HCT116 (cell line): ENCODE measurements around the gene TRIM68. TPM values are rescaled to one million over a fixed set of nuclear protein-coding genes. Genes with fewer than 3 reads are reported as not detected.

Experiments used
- ATAC-seq: fragments of 200-7000 bp; cut with Tn5 transposase; 2 replicates; pipeline ENCODE4 v1.9.1; 2020; ENCODE audit warnings: mild to moderate bottlenecking, moderate library complexity
- Bru-seq: library from RNA; stranded (reverse); fragments of 400-500 nt; gene quantifications from one replicate; lab custom pipeline; 2021; lab: Mats Ljungman, UMichigan
- BruChase-seq, 2 experiments: library from RNA; stranded (reverse); fragments of 400-500 nt; gene quantifications; one replicate each; lab custom pipeline; 2021; lab: Mats Ljungman, UMichigan
- BruUV-seq: library from RNA; stranded (reverse); fragments of 400-500 nt; replicated peaks from 2 replicates; lab custom pipeline; 2021; lab: Mats Ljungman, UMichigan
- CTCF ChIA-PET: fragments of 300-600 bp; sonication (Branson Sonifier 250); formaldehyde crosslinking; loops from one replicate; lab custom pipeline; 2021; ENCODE audit warnings: antibody characterized with exemption; lab: Charles Lee
- POLR2A ChIA-PET: fragments of 300-600, 350-600 bp; sonication (Branson Sonifier 250); formaldehyde crosslinking; loops from one replicate; lab custom pipeline; 2021; ENCODE audit warnings: antibody characterized with exemption; lab: Charles Lee
- RAD21 ChIA-PET, 2 experiments: fragments of 300-600 bp; sonication (Branson Sonifier 250); formaldehyde crosslinking; loops; one replicate each; lab custom pipeline; 2023; ENCODE audit warnings: low total read pairs in 2 of 2; ENCODE audit not compliant: uncharacterized antibody in 2 of 2, unreplicated experiment in 2 of 2, low non-redundant PET in 1 of 2; lab: Charles Lee
- DNase-seq: peaks from one replicate; pipeline ENCODE4 v3.0.0-alpha.2; 2010; ENCODE audit warnings: low read depth, low spot score
- H2AFZ ChIP-seq: fragments of 200-600 bp; shearing (Covaris generic), sonication (generic); 2 replicates; pipeline ENCODE4 v1.6.1; 2017; ENCODE audit warnings: low read depth, mixed run types, mixed read lengths, antibody characterized with exemption, low read length; ENCODE audit not compliant: poor library complexity, severe bottlenecking
- H3K27ac ChIP-seq: 2 replicates; pipeline ENCODE4 v1.5.1; 2012; ENCODE audit warnings: low read depth, low read length
- H3K27me3 ChIP-seq: fragments of 200-600 bp; sonication (generic); 2 replicates; pipeline ENCODE4 v1.6.1; 2016; ENCODE audit warnings: mixed run types, low read length, mixed read lengths; ENCODE audit not compliant: insufficient read depth
- H3K36me3 ChIP-seq, 2 experiments: fragments of 200-500 bp in 1 of 2; fragments of 200-600 bp in 1 of 2; sonication (Bioruptor generic) in 1 of 2; sonication (generic) in 1 of 2; 2 replicates each; pipeline versions ENCODE4 v1.5.1 to v1.6.1; 2014 to 2016; ENCODE audit warnings: low read length in 2 of 2, inconsistent platforms in 1 of 2, mixed read lengths in 1 of 2, mixed run types in 1 of 2; ENCODE audit not compliant: insufficient read depth in 2 of 2, control insufficient read depth in 1 of 2
- H3K4me1 ChIP-seq, 2 experiments: fragments of 200-600 bp in 1 of 2; sonication (generic) in 1 of 2; 2 replicates each; pipeline versions ENCODE4 v1.5.1 to v1.6.1; 2012 to 2017; ENCODE audit warnings: low read length in 2 of 2, inconsistent platforms in 1 of 2, mild to moderate bottlenecking in 1 of 2, mixed read lengths in 1 of 2, mixed run types in 1 of 2, moderate library complexity in 1 of 2; ENCODE audit not compliant: insufficient read depth in 2 of 2, control insufficient read depth in 1 of 2
- H3K4me2 ChIP-seq: fragments of 200-600 bp; sonication (generic); 2 replicates; pipeline ENCODE4 v1.6.1; 2017; ENCODE audit warnings: mixed run types, low read length, mixed read lengths
- H3K4me3 ChIP-seq, 2 experiments: fragments of 200-600 bp in 1 of 2; sonication (generic) in 1 of 2; replicated peaks in 1 of 2; 2 replicates each; pipeline ENCODE4 v1.5.1; 2011 to 2016; ENCODE audit warnings: low read length in 2 of 2, control low read depth in 1 of 2, low read depth in 1 of 2, mild to moderate bottlenecking in 1 of 2, mixed read lengths in 1 of 2, mixed run types in 1 of 2
- H3K79me2 ChIP-seq: fragments of 200-600 bp; sonication (generic); 2 replicates; pipeline ENCODE4 v1.6.1; 2017; ENCODE audit warnings: mild to moderate bottlenecking, mixed run types, low read length, moderate library complexity, mixed read lengths; ENCODE audit not compliant: insufficient read depth
- H3K9ac ChIP-seq: fragments of 200-600 bp; sonication (generic); 2 replicates; pipeline ENCODE4 v1.6.1; 2016; ENCODE audit warnings: low read length, mixed read lengths
- H3K9me2 ChIP-seq: fragments of 200-600 bp; sonication (generic), shearing (Covaris generic); 2 replicates; pipeline ENCODE4 v1.6.1; 2017; ENCODE audit warnings: mixed run types, mild to moderate bottlenecking, moderate library complexity; ENCODE audit not compliant: insufficient read depth
- H3K9me3 ChIP-seq, 2 experiments: fragments of 200-500 bp in 1 of 2; fragments of 200-600 bp in 1 of 2; sonication (Bioruptor generic) in 1 of 2; sonication (generic) in 1 of 2; 2 replicates each; pipeline ENCODE4 v1.6.1; 2014 to 2017; ENCODE audit warnings: low read length in 2 of 2, mixed read lengths in 2 of 2, inconsistent platforms in 1 of 2, low read depth in 1 of 2, mild to moderate bottlenecking in 1 of 2, mixed run types in 1 of 2, moderate library complexity in 1 of 2; ENCODE audit not compliant: control insufficient read depth in 1 of 2, insufficient read depth in 1 of 2
- H4K20me1 ChIP-seq: fragments of 200-600 bp; sonication (generic), shearing (Covaris generic); 2 replicates; pipeline ENCODE4 v1.6.1; 2017; ENCODE audit warnings: mixed run types, mild to moderate bottlenecking, moderate library complexity; ENCODE audit not compliant: insufficient read depth
- CBX3 ChIP-seq: IDR thresholded peaks from 2 replicates; pipeline ENCODE4 v1.6.1; 2012; ENCODE audit warnings: low read depth
- EGR1 ChIP-seq: IDR thresholded peaks from 2 replicates; pipeline ENCODE4 v1.6.1; 2012; ENCODE audit warnings: low read depth
- ELF1 ChIP-seq: IDR thresholded peaks from 2 replicates; pipeline ENCODE4 v1.6.1; 2012; ENCODE audit warnings: low read depth, borderline replicate concordance
- EZH2 ChIP-seq: fragments of 200-600 bp; sonication (generic); IDR thresholded peaks from 2 replicates; pipeline ENCODE4 v1.6.1; 2017; ENCODE audit warnings: antibody characterized with exemption, mixed run types
- EZH2phosphoT487 ChIP-seq: fragments of 200-600 bp; IDR thresholded peaks from 2 replicates; pipeline ENCODE4 v1.6.1; 2018; ENCODE audit warnings: antibody characterized with exemption, borderline replicate concordance
- FOSL1 ChIP-seq: IDR thresholded peaks from 2 replicates; pipeline ENCODE4 v1.6.1; 2012; ENCODE audit warnings: low read depth
- JUND ChIP-seq: IDR thresholded peaks from 2 replicates; pipeline ENCODE4 v1.6.1; 2012
- MAX ChIP-seq: IDR thresholded peaks from 2 replicates; pipeline ENCODE4 v1.6.1; 2012
- POLR2A ChIP-seq: IDR thresholded peaks from 2 replicates; pipeline ENCODE4 v1.7.0; 2011; ENCODE audit warnings: borderline replicate concordance; ENCODE audit not compliant: insufficient read depth, insufficient read length; ENCODE audit errors: extremely low read depth
- POLR2AphosphoS5 ChIP-seq: IDR thresholded peaks from 2 replicates; pipeline ENCODE4 v1.6.1; 2011; ENCODE audit warnings: mild to moderate bottlenecking, low read depth, low read length, moderate library complexity
- RAD21 ChIP-seq: IDR thresholded peaks from 2 replicates; pipeline ENCODE4 v1.6.1; 2012; ENCODE audit warnings: low read depth, mild to moderate bottlenecking
- REST ChIP-seq: IDR thresholded peaks from 2 replicates; pipeline ENCODE4 v1.6.1; 2012; ENCODE audit warnings: low read depth
- SIN3A ChIP-seq: IDR thresholded peaks from 2 replicates; pipeline ENCODE4 v1.6.1; 2012; ENCODE audit warnings: low read depth
- SP1 ChIP-seq: IDR thresholded peaks from 2 replicates; pipeline ENCODE4 v1.6.1; 2012; ENCODE audit warnings: low read depth
- TCF7L2 ChIP-seq: IDR thresholded peaks from 2 replicates; pipeline ENCODE4 v1.7.0; 2011; ENCODE audit warnings: borderline replicate concordance, inconsistent platforms; ENCODE audit not compliant: insufficient read depth, insufficient read length; ENCODE audit errors: extremely low read depth
- YY1 ChIP-seq: IDR thresholded peaks from 2 replicates; pipeline ENCODE4 v1.6.1; 2011; ENCODE audit warnings: low read length, low read depth, moderate library complexity, mild to moderate bottlenecking; ENCODE audit not compliant: insufficient replicate concordance; ENCODE audit errors: extremely low read depth
- ZBTB33 ChIP-seq: IDR thresholded peaks from 2 replicates; pipeline ENCODE4 v1.6.1; 2011; ENCODE audit warnings: mild to moderate bottlenecking, low read length, moderate library complexity; ENCODE audit not compliant: insufficient replicate concordance; ENCODE audit errors: extremely low read depth
- ZFX ChIP-seq: fragments of 450-650 bp; IDR thresholded peaks from 2 replicates; pipeline ENCODE4 v1.6.1; 2017
- intact Hi-C: fragments of 100-400 bp; cut with micrococcal nuclease; formaldehyde crosslinking; loops from 2 replicates; pipeline ENCODE4 v1.10.0; 2022
- long read RNA-seq: library from polyadenylated mRNA; unstranded; transcript quantifications from one replicate; pipeline ENCODE4 v2.0.0, GENCODE V29; 2021; ENCODE audit not compliant: unreplicated experiment
- polyA plus RNA-seq: library from polyadenylated mRNA; unstranded; fragments of >200 nt; gene quantifications from 2 replicates; pipeline ENCODE4 v1.2.1, GENCODE V29; 2012; ENCODE audit warnings: missing spikeins
- total RNA-seq: library from RNA; stranded (reverse); gene quantifications from one replicate; pipeline ENCODE4 v1.2.1, GENCODE V29; 2021; ENCODE audit not compliant: unreplicated experiment

The TRIM68 gene
- 8.3 TPM for total RNA-seq
- 4.2 and 5.3 TPM in 2 replicates for polyA plus RNA-seq
- Bru-seq, nascent RNA = percentile 52 among the genes with signal in this experiment
- BruChase-seq, experiment 1, labeled RNA remaining after a 6-hour chase = percentile 48 among the genes with signal in this experiment
- percentile 70 among the genes with signal in this experiment for BruChase-seq, experiment 2, labeled RNA remaining after a 2-hour chase
- long read RNA-seq, partial matches to known transcripts = 0 of 6 reads
- long read RNA-seq, other reads (novel, unspliced or antisense) = 2 of 6 reads

GRCh38 chr11:4607781-4608666 is at the start of gene TRIM68:
Gene TRIM68, minus strand, starts transcription at chr11:4608231. Its CDS starts 2,727 bp downstream, at chr11:4605504.
- intact Hi-C loops = loop anchor here (1.0 kb wide), 1 partner anchor 421 kb away; no protein-coding TSS in a partner anchor
- H3K9ac ChIP-seq = peak within 1 kb of the TSS; percentile 68
- no peaks in the 10 kb centered on the region for H3K9me3 ChIP-seq
- peak within 1 kb of the TSS; percentile 84 for H3K4me2 ChIP-seq
- no peaks in the 10 kb centered on the region for H3K9me2 ChIP-seq
- ATAC-seq = peak; percentile 99
- peaks cover 0 to 15% of the 10 kb centered on the region in 2 experiments; a peak in 2 of 4 replicates for H3K4me1 ChIP-seq
- ChIA-PET RAD21 (no interaction called here), POLR2A (interaction anchor here (0.9 to 1.1 kb wide), 2 partner anchors 10 to 398 kb away, joined by 3 to 5 read pairs; no protein-coding TSS in a partner anchor), CTCF (interaction anchor here (0.9 to 2.9 kb wide), 4 partner anchors 28 to 426 kb away, joined by 3 to 13 read pairs (median 9); partner anchors contain the start of gene OR51D1)
- peaks cover 4% of the 10 kb centered on the region; the same call in 1 of the 2 replicates for H3K79me2 ChIP-seq
- peak within 1 kb of the TSS; percentile 67 to 80 for H3K4me3 ChIP-seq
- no peaks in the 10 kb centered on the region for H4K20me1 ChIP-seq
- peak within 1 kb of the TSS; percentile 56 for H3K27ac ChIP-seq
- no TSS peak for BruUV-seq
- H3K27me3 ChIP-seq = no peaks in the 10 kb centered on the region
- H2AFZ ChIP-seq = peak within 1 kb of the TSS; percentile 93
- DNase-seq = peak; percentile 89
- H3K36me3 ChIP-seq = no peaks in the 10 kb centered on the region
- TF ChIP-seq SIN3A = no peak
- no peak for TF ChIP-seq MAX
- TF ChIP-seq POLR2A = peak; percentile 71
- no peak for TF ChIP-seq ZBTB33
- peak; percentile 62 for TF ChIP-seq ELF1
- TF ChIP-seq FOSL1 = no peak
- TF ChIP-seq EGR1 = no peak
- TF ChIP-seq RAD21 = no peak
- TF ChIP-seq JUND = no peak
- no peak for TF ChIP-seq EZH2phosphoT487
- TF ChIP-seq YY1 = peak; percentile 2
- TF ChIP-seq ZFX = peak; percentile 93
- TF ChIP-seq POLR2AphosphoS5 = peak; percentile 93
- no peak for TF ChIP-seq REST
- peak; percentile 89 for TF ChIP-seq SP1
- TF ChIP-seq TCF7L2 = peak; percentile 18
- TF ChIP-seq EZH2 = no peak
- TF ChIP-seq CBX3 = no peak
